HG02870 (cell line): ENCODE data around the gene VPS11.

Experiments used
- ATAC-seq: cut with Tn5 transposase; IDR thresholded peaks from one replicate; pipeline ENCODE4 v1.9.1; 2021; ENCODE audit warnings: mild to moderate bottlenecking, moderate library complexity; ENCODE audit not compliant: unreplicated experiment

Gene VPS11

GRCh38 chr11:119078675-119079420 is 11.2 kb downstream of the VPS11 start:
- ATAC-seq: no peak

GRCh38 chr11:119081682-119082260 is 14.2 kb downstream of the VPS11 start:
- ATAC-seq: no peak

- ATAC-seq: peak; percentile 86
These were observed 17.2 kb downstream of the VPS11 start, which contains the start of gene HMBS for GRCh38 chr11:119084663-119085436. TSS of gene HMBS (plus strand) at chr11:119084881. CDS start at chr11:119085034, 153 bp downstream.

DNA sequence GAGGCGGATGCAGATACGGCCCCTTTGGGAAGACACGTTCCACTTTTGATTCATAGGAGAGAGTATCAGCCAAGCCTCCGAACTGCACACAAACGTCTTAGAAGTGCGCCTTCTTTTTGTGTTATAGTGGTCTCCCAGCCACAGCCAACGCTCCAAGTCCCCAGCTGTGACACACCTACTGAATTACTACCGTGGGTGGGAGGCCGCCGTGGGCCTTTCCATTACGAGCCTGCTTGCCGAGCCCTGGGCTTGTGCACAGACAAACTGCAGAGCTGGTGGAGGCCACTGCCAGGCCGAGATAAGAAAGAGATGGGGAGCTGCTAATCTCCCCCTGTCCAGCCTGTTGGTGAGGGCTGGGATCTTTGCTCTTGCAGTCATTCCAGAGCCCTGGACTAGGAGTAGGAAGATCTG is 17.8 kb downstream of the VPS11 start:
- peak; percentile 8 for ATAC-seq

GRCh38 chr11:119087123-119087522 is 19.5 kb downstream of the VPS11 start:
- no peak for ATAC-seq

DNA sequence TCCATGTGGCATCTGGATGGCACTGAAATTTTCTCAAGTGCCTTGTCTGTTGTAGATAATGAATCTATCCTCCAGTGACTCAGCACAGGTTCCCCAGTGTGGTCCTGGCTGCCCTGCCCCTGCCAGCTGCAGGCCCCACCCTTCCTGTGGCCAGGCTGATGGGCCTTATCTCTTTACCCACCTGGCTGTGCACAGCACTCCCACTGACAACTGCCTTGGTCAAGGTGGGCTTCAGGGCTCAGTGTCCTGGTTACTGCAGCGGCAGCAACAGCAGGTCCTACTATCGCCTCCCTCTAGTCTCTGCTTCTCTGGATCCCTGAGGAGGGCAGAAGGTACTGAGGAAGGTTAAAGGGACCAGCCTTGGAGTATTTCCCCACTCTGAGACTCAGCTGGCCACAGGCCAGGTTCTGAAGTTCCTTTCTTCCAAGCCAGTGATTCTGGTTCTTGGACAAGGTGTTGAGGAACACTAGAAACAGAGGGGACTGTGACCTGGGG is 20.2 kb downstream of the VPS11 start:
- no peak for ATAC-seq

DNA sequence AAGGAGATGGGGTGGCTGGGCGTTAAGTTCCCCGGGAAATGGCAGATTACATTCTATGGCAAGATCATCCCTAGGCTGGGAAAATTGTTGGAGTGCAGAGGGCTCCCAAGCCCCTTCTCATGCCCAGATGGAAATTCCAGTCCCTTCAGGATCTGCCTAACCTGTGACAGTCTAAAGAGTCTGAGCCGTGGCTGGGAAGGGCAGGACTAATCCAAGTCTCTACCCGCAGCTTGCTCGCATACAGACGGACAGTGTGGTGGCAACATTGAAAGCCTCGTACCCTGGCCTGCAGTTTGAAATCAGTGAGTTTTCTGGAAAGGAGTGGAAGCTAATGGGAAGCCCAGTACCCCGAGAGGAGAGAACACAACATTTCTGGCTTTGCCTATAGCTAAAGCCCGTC is 20.8 kb downstream of the VPS11 start:
- ATAC-seq: no peak

GRCh38 chr11:119089319-119089718 is 21.7 kb downstream of the VPS11 start:
- no peak for ATAC-seq

DNA sequence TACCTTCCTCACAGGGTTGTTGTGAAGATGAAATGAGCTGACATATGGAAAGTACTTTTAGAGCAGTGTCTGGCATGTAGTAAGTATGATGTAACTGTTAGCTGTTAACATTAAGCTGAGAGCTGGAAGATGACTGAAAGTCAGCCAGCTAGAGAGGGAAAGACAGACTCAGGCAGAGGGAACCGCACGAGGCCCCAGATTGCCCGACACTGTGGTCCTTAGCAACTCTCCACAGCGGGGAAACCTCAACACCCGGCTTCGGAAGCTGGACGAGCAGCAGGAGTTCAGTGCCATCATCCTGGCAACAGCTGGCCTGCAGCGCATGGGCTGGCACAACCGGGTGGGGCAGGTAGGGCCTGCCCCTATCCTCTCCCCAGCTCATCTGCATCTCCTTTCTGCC is 23.6 kb downstream of the VPS11 start:
- ATAC-seq: no peak

- ATAC-seq: no peak
These were observed 24.6 kb downstream of the VPS11 start for GRCh38 chr11:119091966-119092879.

- ATAC-seq: no peak
These were observed 25.5 kb downstream of the VPS11 start for GRCh38 chr11:119092880-119093842.

GRCh38 chr11:119093942-119094815 is 26.6 kb downstream of the VPS11 start:
- peak; percentile 5 for ATAC-seq

- ATAC-seq: peak; percentile 33
These were observed 27.1 kb downstream of the VPS11 start for GRCh38 chr11:119094816-119095065.

GRCh38 chr11:119095066-119095880 is 27.7 kb downstream of the VPS11 start:
- peak; percentile 80 for ATAC-seq

GRCh38 chr11:119099711-119100110 is 32.1 kb downstream of the VPS11 start:
- no peak for ATAC-seq

DNA sequence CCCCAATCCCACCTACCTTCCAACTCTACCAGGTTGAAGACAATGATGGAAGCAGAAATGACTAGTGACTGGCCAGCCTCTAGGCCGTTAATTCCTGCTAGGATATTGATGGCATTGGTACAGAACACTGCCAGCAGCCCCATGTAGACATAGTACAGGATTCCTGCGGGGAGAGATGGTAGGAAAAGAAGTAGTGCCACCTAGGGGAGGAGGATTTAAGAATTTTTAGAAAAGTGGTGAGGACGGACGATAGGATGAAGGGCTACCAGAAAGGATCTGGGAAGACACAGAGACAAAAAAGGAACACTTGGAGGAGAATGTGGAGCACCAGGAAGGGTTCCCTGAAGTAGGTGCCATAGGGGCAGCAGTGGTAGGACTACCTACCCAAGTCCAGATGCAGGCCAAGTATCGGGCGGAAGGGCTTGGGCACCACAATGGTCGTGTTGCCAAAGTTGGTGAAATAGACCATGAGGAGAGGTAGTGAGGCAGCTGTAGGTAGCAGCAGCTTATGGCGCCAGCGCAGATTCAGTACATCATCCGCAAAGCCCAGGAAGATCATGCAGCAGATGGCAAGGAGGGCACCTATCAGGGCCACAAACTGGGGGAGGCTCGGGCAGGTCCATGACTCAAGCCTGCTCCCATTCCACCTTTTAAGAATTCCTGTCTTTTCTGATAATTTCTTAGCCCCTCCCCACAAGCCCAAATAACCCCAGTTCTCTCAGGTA is 32.8 kb downstream of the VPS11 start:
- no peak for ATAC-seq
